ENCODE measurements around the gene FAM135A.

GRCh38 chr6:70479236-70479635 lies 65.9 kb downstream of the FAM135A start:
- TF ChIP-seq CTCF (conservative IDR thresholded peaks at IDR 0.05) (no peak), EZH2 (IDR thresholded peaks at IDR 0.05; ENCODE audit: low read depth) (no peak)

All from PC-9 (cell line).